Activated B cell treated with CpG ODN at 0.5 μM for 24 hours (primary cell): ENCODE results near the gene C6orf89. TPM values are rescaled to one million over a fixed set of nuclear protein-coding genes. Genes with fewer than 3 reads are reported as not detected.
"Not testable (repeated sequence)": the region's sequence is repeated elsewhere in the genome, so short reads cannot be mapped to it uniquely, and the experiment has no call there.

Source experiments
- ATAC-seq: fragments of 200-7000 bp; cut with Tn5 transposase; one replicate; pipeline ENCODE4 v1.10.0; 2021; ENCODE audit warnings: low read depth, mild to moderate bottlenecking, moderate library complexity
- CTCF ChIA-PET: fragments of 350-600 bp; sonication (Branson Sonifier 250); formaldehyde crosslinking; loops from one replicate; lab custom pipeline; 2021; ENCODE audit warnings: antibody characterized with exemption; lab: Charles Lee
- POLR2A ChIA-PET: fragments of 350-600 bp; sonication (Branson Sonifier 250); formaldehyde crosslinking; loops from one replicate; lab custom pipeline; 2021; ENCODE audit warnings: antibody characterized with exemption; lab: Charles Lee
- DNase-seq: peaks from one replicate; pipeline ENCODE4 v3.0.0; 2022
- H3K27ac Mint-ChIP-seq: one replicate; pipeline ENCODE4 v1.8.0; 2020; ENCODE audit warnings: mixed read lengths
- H3K27me3 Mint-ChIP-seq: one replicate; pipeline ENCODE4 v1.8.0; 2021; ENCODE audit warnings: mixed read lengths
- H3K36me3 Mint-ChIP-seq: one replicate; pipeline ENCODE4 v1.8.0; 2021; ENCODE audit warnings: low read depth, mixed read lengths
- H3K4me1 Mint-ChIP-seq: one replicate; pipeline ENCODE4 v1.8.0; 2021; ENCODE audit warnings: mixed read lengths
- H3K4me3 Mint-ChIP-seq: one replicate; pipeline ENCODE4 v1.8.0; 2020; ENCODE audit warnings: mild to moderate bottlenecking, mixed read lengths
- H3K9me3 Mint-ChIP-seq: one replicate; pipeline ENCODE4 v1.8.0; 2020; ENCODE audit warnings: mixed read lengths
- intact Hi-C: fragments of 100-400 bp; cut with micrococcal nuclease; formaldehyde crosslinking; loops from one replicate; pipeline ENCODE4 v1.15.1; 2024
- total RNA-seq: library from RNA; stranded (reverse); gene quantifications from 2 replicates; pipeline ENCODE4 v1.2.3, GENCODE V29; 2022
- TF ChIP-seq, protein P1 (sequence below): fragments of 200-600 bp; IDR thresholded peaks from one replicate; pipeline ENCODE4 v1.8.0; 2022; ENCODE audit warnings: antibody characterized with exemption, mild to moderate bottlenecking

C6orf89 gene
- total RNA-seq, 1 donor from 2014 or later = 30.3 TPM

DNA sequence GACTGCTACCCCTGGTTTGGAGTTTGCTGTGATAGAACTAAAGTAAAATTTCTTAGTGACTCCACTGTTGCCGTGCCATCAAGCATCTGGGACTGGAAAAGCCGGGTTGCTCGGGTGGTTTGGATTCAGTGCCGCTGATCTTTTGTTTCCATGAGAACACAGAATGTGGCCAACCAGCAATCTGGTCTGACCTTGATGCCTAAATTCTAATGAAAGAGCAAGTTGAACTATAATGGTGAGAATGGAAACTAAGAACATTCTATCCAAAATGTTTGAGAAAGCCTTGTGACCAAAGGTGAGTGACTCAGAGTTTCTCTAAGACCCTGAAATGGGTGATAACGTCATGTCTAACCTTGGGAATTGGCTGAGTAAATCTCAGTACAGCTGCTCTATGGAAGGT is 58.9 kb downstream of the C6orf89 start:
- Mint-ChIP-seq H3K36me3 (no peaks in the 10 kb centered on the region), H3K4me3 (no peak overlapping the region), H3K4me1 (peaks cover 48% of the 10 kb centered on the region), H3K27ac (peak overlapping the region; percentile 12), H3K9me3 (no peaks in the 10 kb centered on the region), H3K27me3 (no peaks in the 10 kb centered on the region)
- TF ChIP-seq, protein P1, sequence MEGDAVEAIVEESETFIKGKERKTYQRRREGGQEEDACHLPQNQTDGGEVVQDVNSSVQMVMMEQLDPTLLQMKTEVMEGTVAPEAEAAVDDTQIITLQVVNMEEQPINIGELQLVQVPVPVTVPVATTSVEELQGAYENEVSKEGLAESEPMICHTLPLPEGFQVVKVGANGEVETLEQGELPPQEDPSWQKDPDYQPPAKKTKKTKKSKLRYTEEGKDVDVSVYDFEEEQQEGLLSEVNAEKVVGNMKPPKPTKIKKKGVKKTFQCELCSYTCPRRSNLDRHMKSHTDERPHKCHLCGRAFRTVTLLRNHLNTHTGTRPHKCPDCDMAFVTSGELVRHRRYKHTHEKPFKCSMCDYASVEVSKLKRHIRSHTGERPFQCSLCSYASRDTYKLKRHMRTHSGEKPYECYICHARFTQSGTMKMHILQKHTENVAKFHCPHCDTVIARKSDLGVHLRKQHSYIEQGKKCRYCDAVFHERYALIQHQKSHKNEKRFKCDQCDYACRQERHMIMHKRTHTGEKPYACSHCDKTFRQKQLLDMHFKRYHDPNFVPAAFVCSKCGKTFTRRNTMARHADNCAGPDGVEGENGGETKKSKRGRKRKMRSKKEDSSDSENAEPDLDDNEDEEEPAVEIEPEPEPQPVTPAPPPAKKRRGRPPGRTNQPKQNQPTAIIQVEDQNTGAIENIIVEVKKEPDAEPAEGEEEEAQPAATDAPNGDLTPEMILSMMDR = no peak
- ATAC-seq (no peak), DNase-seq (no peak)
- ChIA-PET POLR2A (interaction anchor here (0.6 to 0.8 kb wide), 2 partner anchors 10 to 91 kb away, joined by 3 read pairs; partner anchors contain the start of gene PI16), CTCF (no interaction called here)
- intact Hi-C loops = no loop called here

- TF ChIP-seq, protein P1 = no peak
- CTCF ChIA-PET = no interaction called here
- POLR2A ChIA-PET = interaction anchor here (0.6 kb wide), 1 partner anchor 245 kb away, joined by 5 read pairs; no protein-coding TSS in a partner anchor
These were observed 59.5 kb downstream of the C6orf89 start for GRCh38 chr6:36945301-36945700.

GRCh38 chr6:36946526-36946925 is 60.8 kb downstream of the C6orf89 start:
- no peaks in the 10 kb centered on the region for H3K9me3 Mint-ChIP-seq
- no peak overlapping the region for H3K4me3 Mint-ChIP-seq
- ATAC-seq (no peak), DNase-seq (no peak)
- ChIA-PET POLR2A (no interaction called here), CTCF (no interaction called here)
- H3K4me1 Mint-ChIP-seq = peaks cover 52% of the 10 kb centered on the region
- no peaks in the 10 kb centered on the region for H3K36me3 Mint-ChIP-seq
- H3K27ac Mint-ChIP-seq = no peak overlapping the region
- TF ChIP-seq, protein P1 = no peak
- no peaks in the 10 kb centered on the region for H3K27me3 Mint-ChIP-seq
- intact Hi-C loops = no loop called here

More at GRCh38 chr6:36945301-36945700, 59.5 kb downstream of the C6orf89 start:
- Mint-ChIP-seq H3K27me3 (no peaks in the 10 kb centered on the region), H3K4me3 (no peak overlapping the region), H3K9me3 (no peaks in the 10 kb centered on the region), H3K36me3 (no peaks in the 10 kb centered on the region), H3K27ac (no peak overlapping the region), H3K4me1 (peaks cover 52% of the 10 kb centered on the region)
- ATAC-seq (no peak), DNase-seq (no peak)
- intact Hi-C loops = no loop called here

DNA sequence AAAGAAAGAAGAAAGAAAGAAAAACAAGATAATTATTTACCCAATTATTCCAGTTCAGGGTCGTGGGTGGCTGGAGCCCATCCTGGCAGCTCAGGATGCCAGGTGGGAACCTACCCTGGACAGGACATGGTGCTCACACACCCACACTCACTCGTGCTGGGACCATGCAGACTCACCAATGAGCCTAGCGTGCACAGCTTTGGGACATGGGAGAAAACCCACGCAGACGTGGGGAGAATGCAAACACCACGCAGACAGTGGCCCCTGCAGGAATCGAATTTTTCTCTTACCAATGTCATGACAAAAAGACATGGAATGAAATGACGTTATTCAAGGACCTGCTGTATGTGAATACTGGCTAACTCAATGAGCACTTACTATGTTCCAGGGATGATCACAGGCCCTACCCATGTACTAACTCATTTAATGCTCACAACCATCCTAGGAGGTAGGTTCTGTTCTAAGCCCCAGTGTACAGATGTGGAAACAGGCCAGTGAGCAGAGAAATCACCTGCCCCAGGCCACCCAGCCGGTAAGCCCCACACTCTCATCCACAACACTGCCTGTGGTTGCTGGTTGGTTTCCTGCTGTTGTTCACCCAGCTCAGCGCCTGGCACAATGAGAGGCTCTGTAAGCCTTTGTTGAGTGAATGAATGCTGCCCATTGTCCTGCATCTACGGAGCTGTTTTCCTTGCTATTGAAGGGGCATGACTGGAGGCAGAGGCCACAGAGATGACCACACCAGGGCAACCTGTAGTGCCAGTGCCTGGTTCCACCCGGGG is 62.0 kb downstream of the C6orf89 start:
- no peak for DNase-seq
- peak; percentile 87 for ATAC-seq

DNA sequence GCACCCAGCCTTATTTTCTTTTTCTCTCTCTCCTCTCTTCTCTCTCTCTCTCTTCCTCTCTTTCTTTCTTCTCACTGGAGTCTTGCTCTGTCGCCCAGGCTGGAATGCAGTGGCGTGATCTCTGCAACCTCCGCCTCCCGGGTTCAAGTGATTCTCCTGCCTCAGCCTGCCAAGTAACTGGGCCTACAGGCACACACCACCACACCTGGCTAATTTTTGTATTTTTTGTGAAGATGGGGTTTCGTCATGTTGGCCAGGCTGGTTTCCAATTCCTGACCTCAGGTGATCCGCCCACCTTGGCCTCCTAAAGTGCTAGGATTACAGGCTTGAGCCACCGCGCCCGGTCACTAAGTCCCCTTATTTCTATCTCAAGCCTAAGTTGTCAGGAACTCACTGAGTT is 63.3 kb downstream of the C6orf89 start:
- H3K9me3 Mint-ChIP-seq, H3K4me3 Mint-ChIP-seq, ATAC-seq, H3K27ac Mint-ChIP-seq, POLR2A ChIA-PET, DNase-seq, H3K27me3 Mint-ChIP-seq, H3K36me3 Mint-ChIP-seq, intact Hi-C loops, CTCF ChIA-PET: not testable (repeated sequence)
- H3K4me1 Mint-ChIP-seq = peaks cover 51% of the 10 kb centered on the region

More for the DNA sequence above, 62.0 kb downstream of the C6orf89 start:
- ChIA-PET POLR2A (no interaction called here), CTCF (no interaction called here)
- Mint-ChIP-seq H3K27ac (no peak overlapping the region), H3K9me3 (no peaks in the 10 kb centered on the region), H3K27me3 (no peaks in the 10 kb centered on the region), H3K4me3 (no peak overlapping the region), H3K4me1 (peaks cover 52% of the 10 kb centered on the region), H3K36me3 (no peaks in the 10 kb centered on the region)
- TF ChIP-seq, protein P1 = no peak
- intact Hi-C loops = no loop called here
